A549 (cell line): ENCODE data around the gene RAB37. TPM values are rescaled to one million over a fixed set of nuclear protein-coding genes. Genes with fewer than 3 reads are reported as not detected.

Experiments
- ATAC-seq, 2 experiments: fragments of 200-7000 bp in 1 of 2; fragments of >200 bp in 1 of 2; cut with Nextera tagmentation in 1 of 2; cut with Tn5 transposase in 1 of 2; 3 replicates each; pipeline versions ENCODE4 v1.8.0 to v1.9.1; 2018 to 2020; ENCODE audit warnings: mild to moderate bottlenecking in 1 of 2, moderate library complexity in 1 of 2
- CTCF ChIA-PET: fragments of 300-600 bp; sonication (Branson Sonifier 250); formaldehyde crosslinking; extraction: SDS; loops from one replicate; lab custom pipeline; 2021; ENCODE audit warnings: antibody characterized with exemption, inconsistent platforms; lab: Yijun Ruan, JAX
- POLR2A ChIA-PET: fragments of 350-600 bp; formaldehyde crosslinking; extraction: SDS; loops from one replicate; lab custom pipeline; 2021; ENCODE audit warnings: antibody characterized with exemption, inconsistent platforms; lab: Yijun Ruan, JAX
- DNase-seq, 2 experiments: peaks; one replicate each; pipeline versions ENCODE4 v3.0.0 to v3.0.0-alpha.2; 2011 to 2016; ENCODE audit warnings: low read depth in 1 of 2, low spot score in 1 of 2
- FAIRE-seq: peaks from 2 replicates; lab custom pipeline; 2011; peaks lifted over from hg19 to GRCh38; lab: Jason Lieb, UNC
- H3K27ac ChIP-seq, 2 experiments: fragments of >200 bp; sonication (Bioruptor Twin); formaldehyde crosslinking; 3 replicates each; pipeline ENCODE4 v1.5.1; 2016 to 2017
- H3K4me1 ChIP-seq: fragments of >200 bp; sonication (Bioruptor Twin); formaldehyde crosslinking; 3 replicates; pipeline ENCODE4 v1.6.1; 2016
- H3K4me2 ChIP-seq: fragments of >200 bp; sonication (Bioruptor Twin); formaldehyde crosslinking; 3 replicates; pipeline ENCODE4 v1.6.1; 2016
- H3K4me3 ChIP-seq: fragments of >200 bp; sonication (Bioruptor Twin); formaldehyde crosslinking; 3 replicates; pipeline ENCODE4 v1.5.1; 2016
- H3K9me3 ChIP-seq: fragments of >200 bp; sonication (Bioruptor Twin); formaldehyde crosslinking; 3 replicates; pipeline ENCODE4 v1.6.1; 2016
- BCL3 ChIP-seq: fragments of >200 bp; sonication (Bioruptor Twin); formaldehyde crosslinking; IDR thresholded peaks from 3 replicates; pipeline ENCODE4 v1.6.1; 2016
- CBX2 ChIP-seq: fragments of 200-600 bp; sonication (generic); IDR thresholded peaks from 2 replicates; pipeline ENCODE4 v1.6.1; 2016; ENCODE audit warnings: low read depth, mild to moderate bottlenecking, borderline replicate concordance
- CBX8 ChIP-seq: fragments of 200-600 bp; sonication (generic); IDR thresholded peaks from 2 replicates; pipeline ENCODE4 v1.6.1; 2016
- CEBPB ChIP-seq, 2 experiments: fragments of >200 bp in 1 of 2; sonication (Bioruptor Twin) in 1 of 2; formaldehyde crosslinking in 1 of 2; IDR thresholded peaks; 2 replicates each; pipeline ENCODE4 v1.6.1; 2012 to 2016
- CHD2 ChIP-seq: fragments of 150-350 bp; IDR thresholded peaks from 2 replicates; pipeline ENCODE4 v1.6.1; 2014; ENCODE audit warnings: low read length; ENCODE audit not compliant: partially characterized antibody
- CHD4 ChIP-seq: fragments of 200-600 bp; sonication (generic); IDR thresholded peaks from 2 replicates; pipeline ENCODE4 v1.6.1; 2016; ENCODE audit warnings: antibody characterized with exemption, mild to moderate bottlenecking, borderline replicate concordance
- E2F6 ChIP-seq: IDR thresholded peaks from 2 replicates; pipeline ENCODE4 v1.6.1; 2012; ENCODE audit warnings: low read depth, borderline replicate concordance
- FOXS1 ChIP-seq: fragments of 250-450 bp; sonication (Bioruptor Pico); IDR thresholded peaks from 2 replicates; pipeline ENCODE4 v1.5.0; 2020; ENCODE audit warnings: mild to moderate bottlenecking, moderate library complexity
- HOXA7 ChIP-seq: fragments of 250-450 bp; sonication (Bioruptor Pico); IDR thresholded peaks from 2 replicates; pipeline ENCODE4 v1.5.0; 2020; ENCODE audit warnings: mild to moderate bottlenecking, moderate library complexity
- HOXB5 ChIP-seq: fragments of 250-450 bp; sonication (Bioruptor Pico); IDR thresholded peaks from 2 replicates; pipeline ENCODE4 v1.5.0; 2020; ENCODE audit warnings: mild to moderate bottlenecking, moderate library complexity
- NFE2L2 ChIP-seq: fragments of 150-350 bp; conservative IDR thresholded peaks from 2 replicates; pipeline ENCODE4 v1.6.1; 2014; ENCODE audit warnings: low read length
- POLR2AphosphoS2 ChIP-seq: conservative IDR thresholded peaks from 2 replicates; pipeline ENCODE4 v1.6.1; 2012; ENCODE audit warnings: low read length, improper control_type of control experiment, inconsistent platforms
- REST ChIP-seq: fragments of 200-600 bp; sonication (generic); IDR thresholded peaks from 2 replicates; pipeline ENCODE4 v1.6.1; 2016; ENCODE audit warnings: antibody characterized with exemption, mild to moderate bottlenecking, moderate library complexity
- RFX5 ChIP-seq: fragments of 450-650 bp; IDR thresholded peaks from 2 replicates; pipeline ENCODE4 v1.7.1; 2014; ENCODE audit warnings: antibody characterized with exemption, mild to moderate bottlenecking, moderate library complexity
- RNF2 ChIP-seq: fragments of 200-600 bp; sonication (generic); IDR thresholded peaks from 2 replicates; pipeline ENCODE4 v1.6.1; 2016; ENCODE audit warnings: low read depth, mild to moderate bottlenecking, antibody characterized with exemption, moderate library complexity, borderline replicate concordance
- TP53 ChIP-seq: fragments of 250-450 bp; sonication (Bioruptor Pico); IDR thresholded peaks from 2 replicates; pipeline ENCODE4 v1.5.0; 2021; ENCODE audit warnings: mild to moderate bottlenecking, moderate library complexity
- ZC3H11A ChIP-seq: fragments of 450-650 bp; IDR thresholded peaks from 2 replicates; pipeline ENCODE4 v1.6.1; 2014; ENCODE audit warnings: antibody characterized with exemption, mild to moderate bottlenecking
- WGBS: methylation state at CpG from one replicate; pipeline ENCODE4 v1.1.6; 2017; ENCODE audit errors: missing lambda C conversion rate; 5-methylcytosine and 5-hydroxymethylcytosine counted together
- polyA plus RNA-seq, 4 experiments: library from polyadenylated mRNA; depleted of rRNA in 3 of 4; stranded (reverse); fragments of >200 nt; fragmentation: RNase III in 1 of 4; extraction: RNeasy Plus Mini Kit Qiagen cat#74134 plus additional on column Dnase treatment in 1 of 4; gene quantifications; 2 replicates in 3 of 4; 3 replicates in 1 of 4; pipeline ENCODE4 v1.2.3, GENCODE V29; 2011 to 2017
- TF ChIP-seq, protein P1 (sequence below): fragments of 450-650 bp; IDR thresholded peaks from 2 replicates; pipeline ENCODE4 v1.6.1; 2014; ENCODE audit warnings: antibody characterized with exemption
- TF ChIP-seq, protein P2 (sequence below): fragments of 250-450 bp; sonication (Bioruptor Pico); IDR thresholded peaks from 2 replicates; pipeline ENCODE4 v1.5.0; 2021; ENCODE audit warnings: mild to moderate bottlenecking, moderate library complexity, borderline replicate concordance

The RAB37 gene
- polyA plus RNA-seq, 2 of the 4 experiments (the other 2 are of a cell fraction) = 2.4 to 15.8 TPM

DNA sequence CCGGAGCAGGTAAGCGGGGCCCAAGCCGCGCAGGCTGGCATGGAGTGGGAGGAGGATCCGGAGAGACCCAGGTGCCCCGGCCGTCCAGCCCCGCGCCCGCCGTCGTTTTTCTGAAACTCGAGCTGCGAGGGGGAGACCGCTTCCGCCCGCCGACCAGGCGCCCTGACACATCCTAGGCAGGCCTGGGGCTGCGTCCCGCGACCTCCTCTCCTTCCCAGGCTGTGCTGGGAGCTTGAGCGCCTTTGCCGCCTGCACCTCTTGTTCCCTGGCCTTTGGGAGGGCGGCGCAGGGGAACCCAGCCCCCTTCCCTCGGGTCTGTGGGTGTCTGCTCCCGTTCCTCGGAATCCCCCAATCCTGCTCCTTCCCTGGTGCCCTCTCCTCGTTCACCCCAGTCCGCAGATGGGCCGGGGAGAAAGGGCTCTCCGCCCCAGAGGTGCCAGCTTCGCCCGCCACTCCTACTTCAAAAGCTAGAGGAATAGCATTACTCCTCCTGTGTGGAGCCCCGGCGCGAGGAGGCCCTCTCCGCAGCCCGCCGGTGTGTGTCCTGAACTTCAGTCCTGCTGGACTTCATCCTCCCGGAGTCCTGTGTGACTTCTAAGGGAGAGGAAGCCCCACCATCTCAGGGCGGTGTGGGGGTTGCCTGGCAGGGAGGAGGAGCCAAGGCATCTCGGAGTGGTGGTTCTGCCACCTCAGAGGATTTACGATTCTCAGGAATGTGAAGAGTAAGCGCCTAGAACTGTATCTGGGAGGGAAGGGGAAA, 12.4 kb downstream of the RAB37 start:
- H3K4me2 ChIP-seq = peak overlapping the region; percentile 90
- FAIRE-seq = no peak
- CTCF ChIA-PET = interaction anchor here (0.6 to 21.5 kb wide), 9 partner anchors 11 to 183 kb away, joined by 3 to 705 read pairs (median 4); partner anchors contain the start of gene NAT9
- peak overlapping the region; percentile 76 for H3K4me3 ChIP-seq
- H3K4me1 ChIP-seq = peaks cover 30% of the 10 kb centered on the region
- TF ChIP-seq CHD2 = no peak
- TF ChIP-seq E2F6 = 0 out of 2 replicates have a peak, but pooled peaks have one; percentile 8
- no peak for TF ChIP-seq RFX5
- TF ChIP-seq, all 56 proteins: peak for 1
- POLR2A ChIA-PET = interaction anchor here (1.0 to 1.7 kb wide), 7 partner anchors 10 to 124 kb away, joined by 3 to 15 read pairs (median 4); partner anchors contain the start of gene FDXR
- Histone ChIP-seq H3K27ac (peak overlapping the region; percentile 71 to 87), H3K9me3 (no peaks in the 10 kb centered on the region)
- 26% methylated on average over 34 of the region's 46 CpGs for WGBS
- ATAC-seq = peak; percentile 7 to 8; a peak in 4 of 6 replicates
- no peak for DNase-seq

DNA sequence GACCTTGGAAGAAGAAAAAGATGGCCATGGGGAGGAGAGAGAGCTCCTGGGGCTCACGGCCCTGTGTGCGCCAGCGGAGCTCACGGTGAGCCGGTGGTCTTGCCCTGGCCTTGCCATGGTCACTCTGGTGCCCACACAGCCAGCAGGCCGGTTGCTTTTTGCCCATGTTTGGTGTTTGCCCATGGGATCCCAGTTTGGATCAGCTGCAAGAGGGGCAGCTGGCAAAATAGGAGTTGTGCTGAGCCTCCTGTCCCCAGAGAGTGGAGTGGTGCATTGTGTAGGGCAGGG, 12.9 kb downstream of the RAB37 start:
- Histone ChIP-seq H3K27ac (0 out of 6 replicates have a peak overlapping the region, but pooled peaks of 1 of the 2 experiments have one; percentile 15), H3K4me3 (no peak overlapping the region; the same call in 2 of the 3 replicates), H3K4me1 (peaks cover 30% of the 10 kb centered on the region), H3K9me3 (no peaks in the 10 kb centered on the region), H3K4me2 (peak overlapping the region; percentile 90)
- POLR2A ChIA-PET = interaction anchor here (1.1 to 1.7 kb wide), 5 partner anchors 10 to 92 kb away, joined by 3 to 15 read pairs (median 11); no protein-coding TSS in a partner anchor
- no peak for FAIRE-seq
- ATAC-seq = no peak
- DNase-seq = no peak
- whole genome bisulfite sequencing = 94% methylated on average over 6 of the region's 6 CpGs
- TF ChIP-seq CBX8 (no peak), CEBPB (IDR thresholded peaks at IDR 0.05) (no peak), ZC3H11A (no peak), TP53 (CRISPR knock-in tag) (no peak), BCL3 (no peak), FOXS1 (CRISPR knock-in tag) (no peak), HOXB5 (no peak)
- CTCF ChIA-PET = interaction anchor here (1.0 to 21.5 kb wide), 8 partner anchors 12 to 184 kb away, joined by 3 to 705 read pairs (median 6); partner anchors contain the start of gene NAT9

DNA sequence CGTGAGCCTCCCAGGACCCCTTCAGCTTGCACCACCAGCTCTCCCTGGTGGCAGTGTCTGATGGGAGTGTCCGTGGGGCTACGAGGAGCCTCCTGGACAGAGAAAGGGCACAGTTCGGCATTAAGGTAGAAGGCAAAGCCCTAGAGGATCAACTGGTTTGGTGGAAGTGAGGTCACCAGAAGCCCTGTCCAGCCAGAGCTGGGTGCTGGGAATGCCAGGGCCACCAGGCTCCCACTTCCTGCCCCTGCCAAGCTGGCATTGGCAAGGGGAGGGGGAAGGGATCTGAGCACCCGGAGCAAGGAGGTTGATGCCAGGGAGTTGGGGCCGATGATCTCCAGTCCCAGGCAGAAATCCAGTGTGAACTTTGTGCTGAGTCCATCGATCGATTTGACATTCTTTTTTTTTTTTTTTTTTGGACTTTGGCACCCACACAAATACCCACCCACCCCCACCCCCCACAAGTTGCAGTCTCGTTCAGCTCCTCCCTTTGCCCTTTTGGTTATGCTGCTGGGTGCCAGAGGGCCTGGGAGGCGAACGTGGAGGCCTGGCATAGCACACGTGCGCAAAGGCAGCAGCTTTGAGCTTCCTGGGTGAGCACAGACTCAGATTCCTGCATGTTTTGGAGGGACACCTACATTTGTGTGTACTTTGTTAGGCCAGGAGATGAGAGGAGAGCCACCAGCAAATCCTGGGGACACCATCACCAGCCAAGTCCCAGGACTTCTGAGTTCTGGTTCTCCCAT, 13.4 kb downstream of the RAB37 start:
- Histone ChIP-seq H3K9me3 (no peaks in the 10 kb centered on the region), H3K27ac (0 out of 6 replicates have a peak overlapping the region, but pooled peaks of 1 of the 2 experiments have one; percentile 15), H3K4me2 (peak overlapping the region; percentile 90), H3K4me3 (no peak overlapping the region), H3K4me1 (peaks cover 30% of the 10 kb centered on the region)
- no peak for ATAC-seq
- POLR2A ChIA-PET = interaction anchor here (1.5 to 1.7 kb wide), 2 partner anchors 9 to 93 kb away, joined by 11 to 12 read pairs; no protein-coding TSS in a partner anchor
- WGBS = 81% methylated on average over 13 of the region's 13 CpGs
- FAIRE-seq = no peak
- CTCF ChIA-PET = interaction anchor here (1.0 to 21.5 kb wide), 9 partner anchors 12 to 184 kb away, joined by 3 to 705 read pairs (median 6); partner anchors contain the start of genes NAT9 and RAB37
- no peak for DNase-seq
- no peak for TF ChIP-seq NFE2L2
- no peak for TF ChIP-seq CBX2
- TF ChIP-seq ZC3H11A = no peak
- TF ChIP-seq BCL3 = no peak
- TF ChIP-seq, protein P1, sequence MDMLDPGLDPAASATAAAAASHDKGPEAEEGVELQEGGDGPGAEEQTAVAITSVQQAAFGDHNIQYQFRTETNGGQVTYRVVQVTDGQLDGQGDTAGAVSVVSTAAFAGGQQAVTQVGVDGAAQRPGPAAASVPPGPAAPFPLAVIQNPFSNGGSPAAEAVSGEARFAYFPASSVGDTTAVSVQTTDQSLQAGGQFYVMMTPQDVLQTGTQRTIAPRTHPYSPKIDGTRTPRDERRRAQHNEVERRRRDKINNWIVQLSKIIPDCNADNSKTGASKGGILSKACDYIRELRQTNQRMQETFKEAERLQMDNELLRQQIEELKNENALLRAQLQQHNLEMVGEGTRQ = no peak
- TF ChIP-seq, protein P2, sequence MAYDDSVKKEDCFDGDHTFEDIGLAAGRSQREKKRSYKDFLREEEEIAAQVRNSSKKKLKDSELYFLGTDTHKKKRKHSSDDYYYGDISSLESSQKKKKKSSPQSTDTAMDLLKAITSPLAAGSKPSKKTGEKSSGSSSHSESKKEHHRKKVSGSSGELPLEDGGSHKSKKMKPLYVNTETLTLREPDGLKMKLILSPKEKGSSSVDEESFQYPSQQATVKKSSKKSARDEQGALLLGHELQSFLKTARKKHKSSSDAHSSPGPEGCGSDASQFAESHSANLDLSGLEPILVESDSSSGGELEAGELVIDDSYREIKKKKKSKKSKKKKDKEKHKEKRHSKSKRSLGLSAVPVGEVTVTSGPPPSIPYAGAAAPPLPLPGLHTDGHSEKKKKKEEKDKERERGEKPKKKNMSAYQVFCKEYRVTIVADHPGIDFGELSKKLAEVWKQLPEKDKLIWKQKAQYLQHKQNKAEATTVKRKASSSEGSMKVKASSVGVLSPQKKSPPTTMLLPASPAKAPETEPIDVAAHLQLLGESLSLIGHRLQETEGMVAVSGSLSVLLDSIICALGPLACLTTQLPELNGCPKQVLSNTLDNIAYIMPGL (CRISPR knock-in tag) = no peak
- no peak for TF ChIP-seq CHD4
- no peak for TF ChIP-seq RNF2
- no peak for TF ChIP-seq HOXA7 (CRISPR knock-in tag)
- TF ChIP-seq POLR2AphosphoS2 = no peak
- TF ChIP-seq REST = no peak
